K562 (cell line): ENCODE measurements around the gene CRADD.

ENCODE experiments used
- NFIC ChIP-seq: fragments of 450-650 bp; IDR thresholded peaks from 2 replicates; pipeline ENCODE4 v1.6.1; 2017; ENCODE audit warnings: mild to moderate bottlenecking, inconsistent platforms
- ZNF24 ChIP-seq: fragments of 450-650 bp; IDR thresholded peaks from 2 replicates; pipeline ENCODE4 v1.6.1; 2016
- TF ChIP-seq, protein P1 (sequence below): fragments of 250-450 bp; sonication (Bioruptor Pico); IDR thresholded peaks from 2 replicates; pipeline ENCODE4 v1.5.0; 2020; ENCODE audit warnings: mild to moderate bottlenecking, borderline replicate concordance

DNA sequence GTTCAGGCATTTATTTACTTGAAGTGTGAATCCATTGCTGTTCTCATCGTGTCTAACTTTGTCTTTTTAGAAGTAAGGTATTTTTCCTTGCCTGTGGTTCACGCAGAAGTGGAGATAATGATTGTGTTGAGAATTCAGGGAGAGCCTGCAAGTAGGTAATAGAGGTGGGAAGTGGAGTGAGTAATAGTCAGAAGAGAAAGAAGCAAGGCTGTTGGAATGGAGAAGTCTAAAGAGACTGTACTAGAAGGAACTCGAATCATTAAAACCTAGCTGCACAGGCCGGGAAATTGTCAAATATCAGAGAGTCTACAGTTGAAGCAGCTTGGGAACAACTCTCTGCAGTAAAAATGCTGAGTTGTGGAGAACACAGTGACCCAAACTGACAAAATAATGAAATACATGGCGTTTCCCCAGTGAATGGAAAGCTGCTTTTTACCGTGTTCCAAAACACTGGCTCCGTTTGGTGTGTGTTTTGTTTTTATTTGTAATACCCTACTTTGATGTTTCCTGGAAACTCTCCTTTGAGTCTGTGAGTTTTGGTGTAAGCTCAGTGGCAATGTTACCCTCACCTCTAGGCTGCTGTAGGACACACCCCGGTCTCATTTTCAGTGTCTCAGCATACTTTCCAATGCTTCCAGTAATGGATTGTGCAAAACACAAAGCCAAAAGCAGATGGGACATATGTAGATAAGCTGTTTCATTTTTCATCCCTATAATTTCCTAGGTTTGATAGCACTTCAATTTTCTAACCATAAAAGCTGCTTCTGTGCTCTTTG, 146.6 kb downstream of the CRADD start:
- TF ChIP-seq, protein P1, sequence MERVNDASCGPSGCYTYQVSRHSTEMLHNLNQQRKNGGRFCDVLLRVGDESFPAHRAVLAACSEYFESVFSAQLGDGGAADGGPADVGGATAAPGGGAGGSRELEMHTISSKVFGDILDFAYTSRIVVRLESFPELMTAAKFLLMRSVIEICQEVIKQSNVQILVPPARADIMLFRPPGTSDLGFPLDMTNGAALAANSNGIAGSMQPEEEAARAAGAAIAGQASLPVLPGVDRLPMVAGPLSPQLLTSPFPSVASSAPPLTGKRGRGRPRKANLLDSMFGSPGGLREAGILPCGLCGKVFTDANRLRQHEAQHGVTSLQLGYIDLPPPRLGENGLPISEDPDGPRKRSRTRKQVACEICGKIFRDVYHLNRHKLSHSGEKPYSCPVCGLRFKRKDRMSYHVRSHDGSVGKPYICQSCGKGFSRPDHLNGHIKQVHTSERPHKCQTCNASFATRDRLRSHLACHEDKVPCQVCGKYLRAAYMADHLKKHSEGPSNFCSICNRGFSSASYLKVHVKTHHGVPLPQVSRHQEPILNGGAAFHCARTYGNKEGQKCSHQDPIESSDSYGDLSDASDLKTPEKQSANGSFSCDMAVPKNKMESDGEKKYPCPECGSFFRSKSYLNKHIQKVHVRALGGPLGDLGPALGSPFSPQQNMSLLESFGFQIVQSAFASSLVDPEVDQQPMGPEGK (CRISPR knock-in tag): no peak
- no peak for TF ChIP-seq ZNF24
- no peak for TF ChIP-seq NFIC
